Endothelial cell of umbilical vein (primary cell): ENCODE measurements around the gene CYP19A1.

Experiments
- CTCF ChIP-seq, 2 donors: IDR thresholded peaks; 1 replicate in 1 of 2; 2 replicates in 1 of 2; pipeline ENCODE4 v1.5.1; 2011; ENCODE audit warnings: low read length in 2 of 2, mild to moderate bottlenecking in 2 of 2, moderate library complexity in 2 of 2, control low read depth in 1 of 2, inconsistent platforms in 1 of 2, low read depth in 1 of 2; ENCODE audit not compliant: insufficient read depth in 1 of 2; ENCODE audit errors: extremely low read depth in 1 of 2
- EZH2 ChIP-seq: IDR thresholded peaks from 2 replicates; pipeline ENCODE4 v1.6.1; 2012; ENCODE audit warnings: borderline replicate concordance, low read depth, mild to moderate bottlenecking, moderate library complexity, low read length, inconsistent platforms; ENCODE audit not compliant: severe bottlenecking
- GATA2 ChIP-seq: IDR thresholded peaks from 2 replicates; pipeline ENCODE4 v1.7.0; 2011; ENCODE audit warnings: low read depth, mild to moderate bottlenecking, moderate library complexity, mixed read lengths, low read length; ENCODE audit not compliant: insufficient read length, insufficient read depth
- JUN ChIP-seq: IDR thresholded peaks from 2 replicates; pipeline ENCODE4 v1.6.1; 2011; ENCODE audit warnings: borderline replicate concordance, low read depth; ENCODE audit not compliant: insufficient read length, insufficient read depth
- MAX ChIP-seq: IDR thresholded peaks from 2 replicates; pipeline ENCODE4 v1.6.1; 2011; ENCODE audit not compliant: insufficient read depth, insufficient read length
- MYC ChIP-seq: IDR thresholded peaks from one replicate; pipeline ENCODE4 v1.6.1; 2011; ENCODE audit warnings: mild to moderate bottlenecking, low read depth, low read length
- POLR2A ChIP-seq: IDR thresholded peaks from 2 replicates; pipeline ENCODE4 v1.6.1; 2012; ENCODE audit warnings: low read depth, mild to moderate bottlenecking, control low read depth, low read length
- POLR2AphosphoS5 ChIP-seq: IDR thresholded peaks from 2 replicates; pipeline ENCODE4 v1.6.1; 2012; ENCODE audit warnings: low read depth, mild to moderate bottlenecking, control low read depth, low read length, moderate library complexity; ENCODE audit not compliant: insufficient read depth

GRCh38 chr15:51322621-51323296 lies 15.6 kb downstream of the CYP19A1 start:
- TF ChIP-seq CTCF (IDR thresholded peaks at IDR 0.05; ENCODE audit: extremely low read depth in 1 of 2, insufficient read depth in 1 of 2, low read depth in 1 of 2, low read length in 2 of 2) (no peak), EZH2 (no peak), MYC (no peak), POLR2AphosphoS5 (no peak), JUN (no peak), MAX (no peak), POLR2A (no peak), GATA2 (no peak)
